Left ventricle myocardium inferior (tissue), 1 donor: ENCODE results near the gene TUBA3C. TPM values are rescaled to one million over a fixed set of nuclear protein-coding genes. Genes with fewer than 3 reads are reported as not detected.

Experiments used
- DNase-seq: peaks from one replicate; pipeline ENCODE4 v3.0.0-alpha.2; 2020
- H3K27ac ChIP-seq: fragments of 200-600 bp; replicated peaks from 2 replicates; pipeline ENCODE4 v1.8.0; 2021
- H3K27me3 ChIP-seq: fragments of 200-600 bp; 2 replicates; pipeline ENCODE4 v1.8.0; 2021; ENCODE audit warnings: low read depth
- H3K36me3 ChIP-seq: fragments of 200-600 bp; 2 replicates; pipeline ENCODE4 v1.8.0; 2021
- H3K4me1 ChIP-seq: fragments of 200-600 bp; 2 replicates; pipeline ENCODE4 v1.8.0; 2021
- H3K4me3 ChIP-seq: fragments of 200-600 bp; 2 replicates; pipeline ENCODE4 v1.8.0; 2021; ENCODE audit warnings: mild to moderate bottlenecking, moderate library complexity
- H3K9me3 ChIP-seq: fragments of 200-600 bp; replicated peaks from 2 replicates; pipeline ENCODE4 v1.8.0; 2021
- CTCF ChIP-seq: fragments of 200-600 bp; IDR thresholded peaks from 2 replicates; pipeline ENCODE4 v1.8.0; 2021; ENCODE audit warnings: antibody characterized with exemption, mild to moderate bottlenecking, borderline replicate concordance
- intact Hi-C: fragments of 100-400 bp; cut with micrococcal nuclease; formaldehyde crosslinking; loops from one replicate; pipeline ENCODE4 v1.11.0; 2022
- total RNA-seq: library from RNA; stranded (reverse); fragmentation: NEBNext Ultra II Directional; extraction: Animal tissue kit (Norgen Biotek cat#: 25700); gene quantifications from one replicate; pipeline ENCODE4 v1.2.1, GENCODE V29; 2021
- donor health status: DM: no; HTN: yes; CAD: no; lungs with severe emphysema.

TUBA3C gene
- total RNA-seq, 1 donor from 2014 or later, result not detected

DNA sequence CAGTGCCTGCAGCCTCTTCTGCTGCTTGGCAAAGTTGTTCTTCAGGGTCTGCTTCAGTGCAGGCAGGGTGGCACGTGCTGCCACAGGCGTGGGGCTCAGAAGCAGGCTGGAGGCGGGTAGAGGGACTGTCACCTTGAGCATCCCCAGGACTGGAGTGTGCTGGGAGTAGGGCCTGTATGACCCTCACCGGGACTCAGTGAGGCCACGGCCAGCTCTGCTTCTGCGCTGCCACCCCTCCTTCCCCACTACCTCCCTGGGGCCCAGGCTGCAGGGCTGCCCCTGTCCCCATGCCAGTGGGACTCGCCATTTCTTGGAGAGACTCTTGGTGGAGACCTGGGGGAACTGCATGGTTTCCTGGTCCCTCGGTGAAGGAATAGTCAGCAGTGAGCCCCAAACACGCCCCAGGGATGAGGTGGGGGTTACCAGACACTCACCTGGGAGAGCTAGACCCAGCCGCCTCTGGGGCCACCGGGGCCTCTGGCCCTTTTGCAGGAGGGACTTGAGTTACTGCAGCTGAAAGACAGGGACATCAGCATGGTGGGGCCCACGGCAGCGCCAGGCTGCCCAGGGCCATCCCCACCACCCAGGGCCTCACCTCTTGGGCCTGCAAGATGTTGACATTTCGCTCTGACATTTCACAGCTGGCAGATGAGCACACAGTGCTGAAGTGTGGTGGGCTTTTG, 29.9 kb downstream of the TUBA3C start:
- DNase-seq, result no peak
- intact Hi-C loops, result no loop called here
- Histone ChIP-seq H3K27ac (peak overlapping the region; percentile 40), H3K36me3 (no peaks in the 10 kb centered on the region), H3K4me1 (peaks cover 9% of the 10 kb centered on the region), H3K27me3 (no peaks in the 10 kb centered on the region), H3K9me3 (peaks cover 8% of the 10 kb centered on the region), H3K4me3 (no peak overlapping the region)
- TF ChIP-seq CTCF, result no peak

- peaks cover 9% of the 10 kb centered on the region for H3K4me1 ChIP-seq
- H3K27me3 ChIP-seq, result peaks cover 3% of the 10 kb centered on the region
- no peak for TF ChIP-seq CTCF
- intact Hi-C loops, result no loop called here
- H3K4me3 ChIP-seq, result no peak overlapping the region
- DNase-seq, result no peak
- no peaks in the 10 kb centered on the region for H3K36me3 ChIP-seq
- peak overlapping the region; percentile 40 for H3K27ac ChIP-seq
- peaks cover 8% of the 10 kb centered on the region for H3K9me3 ChIP-seq
Observed at GRCh38 chr13:19150712-19151228, 30.9 kb downstream of the TUBA3C start.

GRCh38 chr13:19150226-19150625, 31.4 kb downstream of the TUBA3C start:
- H3K4me1 ChIP-seq, result peaks cover 9% of the 10 kb centered on the region
- TF ChIP-seq CTCF, result no peak
- H3K36me3 ChIP-seq, result no peaks in the 10 kb centered on the region
- no peak overlapping the region for H3K27ac ChIP-seq
- DNase-seq, result no peak
- H3K9me3 ChIP-seq, result peaks cover 8% of the 10 kb centered on the region
- intact Hi-C loops, result no loop called here
- peaks cover 6% of the 10 kb centered on the region for H3K27me3 ChIP-seq
- no peak overlapping the region for H3K4me3 ChIP-seq

DNA sequence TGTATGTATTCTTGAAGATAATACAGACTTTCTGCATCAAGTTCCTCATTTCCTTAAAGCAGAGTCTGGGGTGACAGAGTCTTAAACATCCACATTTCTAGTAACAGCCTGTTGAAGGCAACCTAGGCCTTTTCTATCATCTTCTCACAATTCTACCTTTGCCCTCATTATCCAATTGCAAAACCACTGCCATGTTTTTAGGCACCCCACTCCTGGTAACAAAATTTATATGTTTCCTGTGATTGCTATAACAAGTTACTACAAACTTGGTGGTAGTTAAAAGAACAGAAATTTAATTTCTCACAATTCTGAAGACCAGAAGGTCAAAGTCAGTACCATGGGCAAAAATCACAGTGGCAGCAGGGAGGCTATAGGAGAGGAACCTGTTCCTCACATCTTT, 33.1 kb downstream of the TUBA3C start:
- DNase-seq, result no peak
- Histone ChIP-seq H3K9me3 (peaks cover 8% of the 10 kb centered on the region), H3K4me1 (peaks cover 9% of the 10 kb centered on the region), H3K27ac (no peak overlapping the region), H3K4me3 (no peak overlapping the region), H3K36me3 (no peaks in the 10 kb centered on the region), H3K27me3 (peaks cover 21% of the 10 kb centered on the region)
- TF ChIP-seq CTCF, result no peak
- intact Hi-C loops, result no loop called here
